A673 (cell line): ENCODE measurements around the gene ZNF860.

ENCODE experiments used
- EZH2 ChIP-seq: fragments of 200-600 bp; sonication (generic); IDR thresholded peaks from 2 replicates; pipeline ENCODE4 v1.6.1; 2017; ENCODE audit warnings: borderline replicate concordance, low read depth, mild to moderate bottlenecking, mixed read lengths, antibody characterized with exemption, low read length; ENCODE audit not compliant: poor library complexity, severe bottlenecking
- TF ChIP-seq, protein P1 (sequence below): fragments of 300-800, 200-600 bp; sonication (generic); conservative IDR thresholded peaks from 2 replicates; pipeline ENCODE4 v1.5.1; 2017; ENCODE audit warnings: low read depth, mild to moderate bottlenecking, antibody characterized with exemption, low read length, moderate library complexity, mixed read lengths

DNA sequence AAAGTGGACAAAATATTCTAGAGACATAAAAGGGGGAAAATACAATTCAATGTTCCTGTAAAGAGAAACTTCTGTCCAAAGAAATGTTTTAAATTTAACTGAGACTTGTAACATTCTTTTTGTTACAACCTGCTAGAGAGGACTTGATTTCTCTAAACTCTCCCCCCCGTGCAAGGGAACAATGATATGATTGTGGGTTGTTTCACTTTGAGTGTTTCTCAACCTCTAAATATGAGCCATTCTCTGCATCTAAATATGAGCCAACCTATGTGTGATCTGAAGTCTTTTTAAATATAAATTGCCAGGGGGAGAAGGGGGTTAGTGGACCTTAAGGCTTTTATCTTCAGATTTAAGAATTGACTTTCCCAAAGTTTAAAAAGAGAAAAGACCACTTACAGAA, 14.6 kb downstream of the ZNF860 start:
- TF ChIP-seq, protein P1, sequence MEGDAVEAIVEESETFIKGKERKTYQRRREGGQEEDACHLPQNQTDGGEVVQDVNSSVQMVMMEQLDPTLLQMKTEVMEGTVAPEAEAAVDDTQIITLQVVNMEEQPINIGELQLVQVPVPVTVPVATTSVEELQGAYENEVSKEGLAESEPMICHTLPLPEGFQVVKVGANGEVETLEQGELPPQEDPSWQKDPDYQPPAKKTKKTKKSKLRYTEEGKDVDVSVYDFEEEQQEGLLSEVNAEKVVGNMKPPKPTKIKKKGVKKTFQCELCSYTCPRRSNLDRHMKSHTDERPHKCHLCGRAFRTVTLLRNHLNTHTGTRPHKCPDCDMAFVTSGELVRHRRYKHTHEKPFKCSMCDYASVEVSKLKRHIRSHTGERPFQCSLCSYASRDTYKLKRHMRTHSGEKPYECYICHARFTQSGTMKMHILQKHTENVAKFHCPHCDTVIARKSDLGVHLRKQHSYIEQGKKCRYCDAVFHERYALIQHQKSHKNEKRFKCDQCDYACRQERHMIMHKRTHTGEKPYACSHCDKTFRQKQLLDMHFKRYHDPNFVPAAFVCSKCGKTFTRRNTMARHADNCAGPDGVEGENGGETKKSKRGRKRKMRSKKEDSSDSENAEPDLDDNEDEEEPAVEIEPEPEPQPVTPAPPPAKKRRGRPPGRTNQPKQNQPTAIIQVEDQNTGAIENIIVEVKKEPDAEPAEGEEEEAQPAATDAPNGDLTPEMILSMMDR = no peak
- no peak for TF ChIP-seq EZH2
